Measurements from ENCODE around the gene SHQ1. TPM values are rescaled to one million over a fixed set of nuclear protein-coding genes. Genes with fewer than 3 reads are reported as not detected.

Gene SHQ1
- total RNA-seq, 2 donors from 2014 or later: 10.9 to 25.0 TPM

- intact Hi-C loops (cut with DNase I): loop anchor here (10.0 kb wide), 1 partner anchor 209 kb away; no protein-coding TSS in a partner anchor
- DNase-seq: no peak
- peaks cover 7% of the 10 kb centered on the region for H3K4me1 ChIP-seq
These were observed 2.1 kb downstream of the SHQ1 start for GRCh38 chr3:72846166-72846565.

DNA sequence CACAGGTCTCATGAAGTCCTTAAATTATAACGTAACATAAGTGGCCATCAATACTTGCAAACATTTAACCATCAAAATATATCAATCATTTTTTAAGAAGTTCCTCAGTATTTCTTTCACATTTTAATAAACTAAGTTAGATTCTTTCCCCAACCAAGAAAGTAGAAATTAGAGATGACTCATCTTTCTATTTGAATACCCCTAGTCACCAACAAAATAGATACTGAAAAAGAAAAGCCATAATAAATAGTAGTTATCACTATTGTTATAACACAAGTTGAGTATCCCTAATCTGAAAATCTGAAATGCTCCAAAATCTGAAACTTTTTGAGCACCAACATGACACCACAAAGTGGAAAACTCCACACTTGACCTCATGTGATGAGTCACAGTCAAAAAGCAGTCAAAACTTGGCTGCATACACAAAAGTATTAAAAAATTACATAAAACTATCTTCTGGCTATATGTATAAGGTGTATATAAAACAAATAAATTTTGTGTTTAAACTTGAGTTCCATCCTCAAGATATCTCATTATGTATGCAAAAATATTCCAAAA, 3.7 kb downstream of the SHQ1 start:
- H3K9ac ChIP-seq (ENCODE audit: low read depth in 2 of 2, low read length in 2 of 2): no peak overlapping the region
- no peak overlapping the region for H3K4me3 ChIP-seq
- peaks cover 7% of the 10 kb centered on the region for H3K4me1 ChIP-seq
- no peak overlapping the region for H3K27ac ChIP-seq
- no peaks in the 10 kb centered on the region for H3K9me3 ChIP-seq
- DNase-seq: no peak
- H3K36me3 ChIP-seq: no peaks in the 10 kb centered on the region
- H3K27me3 ChIP-seq: no peaks in the 10 kb centered on the region
- TF ChIP-seq, protein P1, sequence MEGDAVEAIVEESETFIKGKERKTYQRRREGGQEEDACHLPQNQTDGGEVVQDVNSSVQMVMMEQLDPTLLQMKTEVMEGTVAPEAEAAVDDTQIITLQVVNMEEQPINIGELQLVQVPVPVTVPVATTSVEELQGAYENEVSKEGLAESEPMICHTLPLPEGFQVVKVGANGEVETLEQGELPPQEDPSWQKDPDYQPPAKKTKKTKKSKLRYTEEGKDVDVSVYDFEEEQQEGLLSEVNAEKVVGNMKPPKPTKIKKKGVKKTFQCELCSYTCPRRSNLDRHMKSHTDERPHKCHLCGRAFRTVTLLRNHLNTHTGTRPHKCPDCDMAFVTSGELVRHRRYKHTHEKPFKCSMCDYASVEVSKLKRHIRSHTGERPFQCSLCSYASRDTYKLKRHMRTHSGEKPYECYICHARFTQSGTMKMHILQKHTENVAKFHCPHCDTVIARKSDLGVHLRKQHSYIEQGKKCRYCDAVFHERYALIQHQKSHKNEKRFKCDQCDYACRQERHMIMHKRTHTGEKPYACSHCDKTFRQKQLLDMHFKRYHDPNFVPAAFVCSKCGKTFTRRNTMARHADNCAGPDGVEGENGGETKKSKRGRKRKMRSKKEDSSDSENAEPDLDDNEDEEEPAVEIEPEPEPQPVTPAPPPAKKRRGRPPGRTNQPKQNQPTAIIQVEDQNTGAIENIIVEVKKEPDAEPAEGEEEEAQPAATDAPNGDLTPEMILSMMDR (IDR thresholded peaks at IDR 0.05): no peak
- intact Hi-C loops (cut with DNase I): loop anchor here (10.0 kb wide), 1 partner anchor 210 kb away; no protein-coding TSS in a partner anchor

More at GRCh38 chr3:72846166-72846565, 2.1 kb downstream of the SHQ1 start:
- Histone ChIP-seq H3K27ac (no peak overlapping the region), H3K9ac (ENCODE audit: low read depth in 2 of 2, low read length in 2 of 2) (no peak overlapping the region), H3K27me3 (no peaks in the 10 kb centered on the region), H3K4me3 (no peak overlapping the region), H3K9me3 (no peaks in the 10 kb centered on the region), H3K36me3 (no peaks in the 10 kb centered on the region)
- TF ChIP-seq, protein P1 (IDR thresholded peaks at IDR 0.05): no peak

DNA sequence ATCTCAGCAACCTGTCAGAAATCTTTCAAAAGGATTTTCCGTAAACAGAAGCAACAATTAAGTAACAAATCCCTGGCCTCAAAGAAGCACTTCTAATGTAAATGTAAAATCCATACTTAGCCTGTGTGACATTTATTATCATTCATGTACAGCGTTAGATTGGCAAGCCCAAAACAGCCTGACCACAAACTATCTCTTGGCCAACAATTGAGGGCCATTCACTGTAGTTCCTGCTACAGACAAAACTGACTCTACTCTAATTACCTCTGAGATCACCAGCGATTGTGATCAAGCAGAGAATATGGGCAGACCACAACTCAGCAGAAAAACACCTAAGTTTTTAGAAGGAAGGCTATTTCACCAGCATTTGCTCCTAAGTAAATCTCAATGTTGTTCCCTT, 9.2 kb downstream of the SHQ1 start:
- Histone ChIP-seq H3K4me1 (no peaks in the 10 kb centered on the region), H3K9ac (ENCODE audit: low read depth in 2 of 2, low read length in 2 of 2) (no peak overlapping the region), H3K4me3 (no peak overlapping the region), H3K27ac (no peak overlapping the region), H3K27me3 (no peaks in the 10 kb centered on the region), H3K9me3 (no peaks in the 10 kb centered on the region), H3K36me3 (no peaks in the 10 kb centered on the region)
- TF ChIP-seq, protein P1 (IDR thresholded peaks at IDR 0.05): no peak
- no peak for DNase-seq
- intact Hi-C loops (cut with DNase I): no loop called here

- intact Hi-C loops (cut with DNase I): no loop called here
- no peak overlapping the region for H3K9ac ChIP-seq (ENCODE audit: low read depth in 2 of 2, low read length in 2 of 2)
- H3K27me3 ChIP-seq: no peaks in the 10 kb centered on the region
- no peaks in the 10 kb centered on the region for H3K36me3 ChIP-seq
- no peak for DNase-seq
- H3K4me1 ChIP-seq: no peaks in the 10 kb centered on the region
- H3K27ac ChIP-seq: no peak overlapping the region
- no peak overlapping the region for H3K4me3 ChIP-seq
- no peaks in the 10 kb centered on the region for H3K9me3 ChIP-seq
- TF ChIP-seq, protein P1 (IDR thresholded peaks at IDR 0.05): no peak
These were observed 11.3 kb downstream of the SHQ1 start for GRCh38 chr3:72836923-72837322.

GRCh38 chr3:72836416-72836815, 11.8 kb downstream of the SHQ1 start:
- Histone ChIP-seq H3K36me3 (no peaks in the 10 kb centered on the region), H3K4me3 (no peak overlapping the region), H3K9ac (ENCODE audit: low read depth in 2 of 2, low read length in 2 of 2) (no peak overlapping the region), H3K27me3 (no peaks in the 10 kb centered on the region), H3K27ac (no peak overlapping the region), H3K9me3 (no peaks in the 10 kb centered on the region), H3K4me1 (no peaks in the 10 kb centered on the region)
- DNase-seq: no peak
- intact Hi-C loops (cut with DNase I): no loop called here
- TF ChIP-seq, protein P1 (IDR thresholded peaks at IDR 0.05): no peak

Measured in colonic mucosa (tissue), 4 donors.